HCT116 (cell line): ENCODE data around the gene NUTM2F. TPM values are rescaled to one million over a fixed set of nuclear protein-coding genes. Genes with fewer than 3 reads are reported as not detected.

Experiments
- total RNA-seq: library from RNA; stranded (reverse); gene quantifications from one replicate; pipeline ENCODE4 v1.2.1, GENCODE V29; 2021; ENCODE audit not compliant: unreplicated experiment

NUTM2F gene
- total RNA-seq, 1 experiment from 2014 or later = not detected

Other genes with a start within 250 kb of the NUTM2F start
- 12.7 TPM for gene PTPDC1, start 244.2 kb downstream of the NUTM2F start, total RNA-seq
- 5.4 TPM for gene ZNF169, start 69.3 kb downstream of the NUTM2F start, total RNA-seq
- gene PCAT7, start 226.4 kb upstream of the NUTM2F start, total RNA-seq = 3.8 TPM